ENCODE measurements around the gene MAP2K5. TPM values are rescaled to one million over a fixed set of nuclear protein-coding genes. Genes with fewer than 3 reads are reported as not detected.

The MAP2K5 gene
- total and polyA plus RNA-seq, 10 of the 15 experiments (the other 5 are each of a cell fraction or from before 2014, with no cell fraction given): 1.3 to 19.4 (median 9.6) TPM

- TF ChIP-seq ZBTB40 (IDR thresholded peaks at IDR 0.05; ENCODE audit: borderline replicate concordance): no peak
- no peak for TF ChIP-seq WRNIP1 (IDR thresholded peaks at IDR 0.05; ENCODE audit: borderline replicate concordance, low read depth, low read length)
- TF ChIP-seq SMARCA5 (IDR thresholded peaks at IDR 0.05): no peak
- no peak for TF ChIP-seq SP1 (IDR thresholded peaks at IDR 0.05; ENCODE audit: low read depth, low read length)
- TF ChIP-seq BMI1 (IDR thresholded peaks at IDR 0.05; ENCODE audit: borderline replicate concordance): no peak
- TF ChIP-seq MAX (IDR thresholded peaks at IDR 0.05; ENCODE audit: low read depth, low read length): no peak
- no peak for TF ChIP-seq IKZF1 (conservative IDR thresholded peaks at IDR 0.05)
- TF ChIP-seq E4F1 (IDR thresholded peaks at IDR 0.05; ENCODE audit: borderline replicate concordance, partially characterized antibody): no peak
- no peak for TF ChIP-seq MYB (IDR thresholded peaks at IDR 0.05; ENCODE audit: borderline replicate concordance, low read depth, low read length)
- no peak for TF ChIP-seq BCL11A (IDR thresholded peaks at IDR 0.05; ENCODE audit: low read depth, low read length)
- TF ChIP-seq KAT2A (conservative IDR thresholded peaks at IDR 0.05; ENCODE audit: control insufficient read depth, low read depth, low read length): no peak
- TF ChIP-seq EGR1 (IDR thresholded peaks at IDR 0.05; ENCODE audit: borderline replicate concordance in 1 of 2, low read depth in 2 of 2, low read length in 2 of 2): no peak
- TF ChIP-seq RCOR1 (conservative IDR thresholded peaks at IDR 0.05; ENCODE audit: low read depth, low read length): no peak
- TF ChIP-seq EED (IDR thresholded peaks at IDR 0.05; ENCODE audit: low read depth): no peak
- TF ChIP-seq ZNF592 (IDR thresholded peaks at IDR 0.05): no peak
- no peak for TF ChIP-seq ZNF384 (IDR thresholded peaks at IDR 0.05; ENCODE audit: borderline replicate concordance, low read depth, low read length)
- TF ChIP-seq MTA2 (IDR thresholded peaks at IDR 0.05; ENCODE audit: low read depth): no peak
These were observed 227.8 kb downstream of the MAP2K5 start (continued) for GRCh38 chr15:67770358-67770628.

Measured in GM12878 (cell line).